H1 (cell line): ENCODE results near the gene NCAPD2. TPM values are rescaled to one million over a fixed set of nuclear protein-coding genes. Genes with fewer than 3 reads are reported as not detected.

Source experiments
- NRF1 ChIP-seq: IDR thresholded peaks from 2 replicates; pipeline ENCODE4 v1.6.1; 2011; ENCODE audit warnings: mild to moderate bottlenecking, low read depth, low read length, improper control_type of control experiment
- POLR2A ChIP-seq, 2 experiments: IDR thresholded peaks; 1 replicate in 1 of 2; 2 replicates in 1 of 2; pipeline ENCODE4 v1.6.1; 2011; ENCODE audit warnings: low read depth in 2 of 2, low read length in 2 of 2, mild to moderate bottlenecking in 2 of 2; ENCODE audit errors: control extremely low read depth in 1 of 2
- POLR2AphosphoS5 ChIP-seq: IDR thresholded peaks from 2 replicates; pipeline ENCODE4 v1.6.1; 2011; ENCODE audit warnings: low read depth, low read length
- SP1 ChIP-seq: IDR thresholded peaks from 2 replicates; pipeline ENCODE4 v1.6.1; 2011; ENCODE audit warnings: low read depth, low read length
- polyA plus RNA-seq, 7 experiments: library from polyadenylated mRNA; depleted of rRNA in 3 of 7; stranded (reverse) in 5 of 7; unstranded in 2 of 7; fragments of >200 nt in 5 of 7; fragments of 200-250 nt in 2 of 7; gene quantifications; 1 replicate in 5 of 7; 2 replicates in 1 of 7; 4 replicates in 1 of 7; pipeline versions ENCODE4 v1.2.1 to v1.2.3, GENCODE V29; 2011 to 2013; ENCODE audit warnings: missing spikeins in 2 of 7, mixed read lengths in 2 of 7
- total RNA-seq: library from RNA; stranded (reverse); fragmentation: NEBNext Ultra II Directional; extraction: Animal tissue kit (Norgen Biotek cat#: 25700); gene quantifications from 2 replicates; pipeline ENCODE4 v1.2.1, GENCODE V29; 2021
- TF ChIP-seq, protein P1 (sequence below): fragments of 300-600 bp; sonication (generic); IDR thresholded peaks from 2 replicates; pipeline ENCODE4 v1.7.1; 2012; ENCODE audit warnings: low read length, moderate library complexity, mild to moderate bottlenecking, inconsistent platforms; ENCODE audit not compliant: insufficient replicate concordance
- TF ChIP-seq, protein P2 (sequence below): IDR thresholded peaks from 2 replicates; pipeline ENCODE4 v1.6.1; 2011; ENCODE audit warnings: low read depth, mild to moderate bottlenecking, low read length; ENCODE audit not compliant: insufficient read depth
- TF ChIP-seq, protein P3 (sequence below), 3 experiments: IDR thresholded peaks; 1 replicate in 2 of 3; 2 replicates in 1 of 3; pipeline versions ENCODE4 v1.5.1 to v1.6.1; 2011; ENCODE audit warnings: low read length in 3 of 3, mild to moderate bottlenecking in 3 of 3, inconsistent platforms in 2 of 3, low read depth in 1 of 3, moderate library complexity in 1 of 3; ENCODE audit not compliant: insufficient read depth in 1 of 3; ENCODE audit errors: control extremely low read depth in 1 of 3

Gene NCAPD2
- total and polyA plus RNA-seq, 2 of the 8 experiments (the other 6 are each of a cell fraction or from before 2014, with no cell fraction given), result 55.8 to 132 TPM

DNA sequence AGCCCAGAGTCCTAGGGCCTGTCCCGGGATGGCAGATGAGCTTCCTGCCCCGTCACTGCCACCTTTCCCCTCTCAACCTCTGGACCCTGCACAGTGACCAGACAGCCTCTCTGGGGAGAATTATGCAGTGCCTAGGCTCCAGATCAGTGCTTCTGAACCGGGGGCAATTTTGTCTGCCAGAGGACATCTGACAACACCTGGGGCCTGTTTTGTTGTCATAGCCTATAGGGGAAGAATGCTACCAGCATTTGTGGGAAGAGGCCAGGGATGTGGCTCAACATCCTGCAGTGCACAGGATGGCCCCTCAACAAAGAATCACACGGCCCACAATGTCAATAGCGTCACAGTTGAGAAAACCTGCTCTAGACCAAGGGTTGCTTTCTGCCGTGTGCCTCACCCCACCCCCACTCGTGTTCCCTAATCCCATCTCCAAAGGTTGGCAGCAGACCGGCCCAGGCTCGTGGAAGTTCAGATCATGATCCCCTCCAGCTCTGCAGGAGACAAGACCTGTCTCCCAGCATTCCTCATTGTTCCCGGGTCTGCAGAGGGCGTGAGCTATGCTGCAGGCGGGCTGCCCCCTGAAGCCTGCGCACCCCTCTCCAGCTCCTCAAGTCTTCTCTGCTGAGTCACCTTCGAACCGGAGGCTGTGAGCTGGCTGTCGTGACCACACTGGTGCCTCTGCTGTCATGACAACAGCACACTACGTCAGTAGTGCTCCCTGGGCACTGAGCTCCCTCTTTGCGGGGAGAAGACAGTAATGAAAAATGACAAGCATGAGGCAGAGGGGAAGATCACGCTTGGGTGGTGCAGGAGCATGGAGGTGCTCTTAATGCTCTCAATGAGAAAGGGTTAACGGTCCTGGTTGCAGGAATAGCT, 38.4 kb downstream of the NCAPD2 start (continued):
- TF ChIP-seq, protein P1, sequence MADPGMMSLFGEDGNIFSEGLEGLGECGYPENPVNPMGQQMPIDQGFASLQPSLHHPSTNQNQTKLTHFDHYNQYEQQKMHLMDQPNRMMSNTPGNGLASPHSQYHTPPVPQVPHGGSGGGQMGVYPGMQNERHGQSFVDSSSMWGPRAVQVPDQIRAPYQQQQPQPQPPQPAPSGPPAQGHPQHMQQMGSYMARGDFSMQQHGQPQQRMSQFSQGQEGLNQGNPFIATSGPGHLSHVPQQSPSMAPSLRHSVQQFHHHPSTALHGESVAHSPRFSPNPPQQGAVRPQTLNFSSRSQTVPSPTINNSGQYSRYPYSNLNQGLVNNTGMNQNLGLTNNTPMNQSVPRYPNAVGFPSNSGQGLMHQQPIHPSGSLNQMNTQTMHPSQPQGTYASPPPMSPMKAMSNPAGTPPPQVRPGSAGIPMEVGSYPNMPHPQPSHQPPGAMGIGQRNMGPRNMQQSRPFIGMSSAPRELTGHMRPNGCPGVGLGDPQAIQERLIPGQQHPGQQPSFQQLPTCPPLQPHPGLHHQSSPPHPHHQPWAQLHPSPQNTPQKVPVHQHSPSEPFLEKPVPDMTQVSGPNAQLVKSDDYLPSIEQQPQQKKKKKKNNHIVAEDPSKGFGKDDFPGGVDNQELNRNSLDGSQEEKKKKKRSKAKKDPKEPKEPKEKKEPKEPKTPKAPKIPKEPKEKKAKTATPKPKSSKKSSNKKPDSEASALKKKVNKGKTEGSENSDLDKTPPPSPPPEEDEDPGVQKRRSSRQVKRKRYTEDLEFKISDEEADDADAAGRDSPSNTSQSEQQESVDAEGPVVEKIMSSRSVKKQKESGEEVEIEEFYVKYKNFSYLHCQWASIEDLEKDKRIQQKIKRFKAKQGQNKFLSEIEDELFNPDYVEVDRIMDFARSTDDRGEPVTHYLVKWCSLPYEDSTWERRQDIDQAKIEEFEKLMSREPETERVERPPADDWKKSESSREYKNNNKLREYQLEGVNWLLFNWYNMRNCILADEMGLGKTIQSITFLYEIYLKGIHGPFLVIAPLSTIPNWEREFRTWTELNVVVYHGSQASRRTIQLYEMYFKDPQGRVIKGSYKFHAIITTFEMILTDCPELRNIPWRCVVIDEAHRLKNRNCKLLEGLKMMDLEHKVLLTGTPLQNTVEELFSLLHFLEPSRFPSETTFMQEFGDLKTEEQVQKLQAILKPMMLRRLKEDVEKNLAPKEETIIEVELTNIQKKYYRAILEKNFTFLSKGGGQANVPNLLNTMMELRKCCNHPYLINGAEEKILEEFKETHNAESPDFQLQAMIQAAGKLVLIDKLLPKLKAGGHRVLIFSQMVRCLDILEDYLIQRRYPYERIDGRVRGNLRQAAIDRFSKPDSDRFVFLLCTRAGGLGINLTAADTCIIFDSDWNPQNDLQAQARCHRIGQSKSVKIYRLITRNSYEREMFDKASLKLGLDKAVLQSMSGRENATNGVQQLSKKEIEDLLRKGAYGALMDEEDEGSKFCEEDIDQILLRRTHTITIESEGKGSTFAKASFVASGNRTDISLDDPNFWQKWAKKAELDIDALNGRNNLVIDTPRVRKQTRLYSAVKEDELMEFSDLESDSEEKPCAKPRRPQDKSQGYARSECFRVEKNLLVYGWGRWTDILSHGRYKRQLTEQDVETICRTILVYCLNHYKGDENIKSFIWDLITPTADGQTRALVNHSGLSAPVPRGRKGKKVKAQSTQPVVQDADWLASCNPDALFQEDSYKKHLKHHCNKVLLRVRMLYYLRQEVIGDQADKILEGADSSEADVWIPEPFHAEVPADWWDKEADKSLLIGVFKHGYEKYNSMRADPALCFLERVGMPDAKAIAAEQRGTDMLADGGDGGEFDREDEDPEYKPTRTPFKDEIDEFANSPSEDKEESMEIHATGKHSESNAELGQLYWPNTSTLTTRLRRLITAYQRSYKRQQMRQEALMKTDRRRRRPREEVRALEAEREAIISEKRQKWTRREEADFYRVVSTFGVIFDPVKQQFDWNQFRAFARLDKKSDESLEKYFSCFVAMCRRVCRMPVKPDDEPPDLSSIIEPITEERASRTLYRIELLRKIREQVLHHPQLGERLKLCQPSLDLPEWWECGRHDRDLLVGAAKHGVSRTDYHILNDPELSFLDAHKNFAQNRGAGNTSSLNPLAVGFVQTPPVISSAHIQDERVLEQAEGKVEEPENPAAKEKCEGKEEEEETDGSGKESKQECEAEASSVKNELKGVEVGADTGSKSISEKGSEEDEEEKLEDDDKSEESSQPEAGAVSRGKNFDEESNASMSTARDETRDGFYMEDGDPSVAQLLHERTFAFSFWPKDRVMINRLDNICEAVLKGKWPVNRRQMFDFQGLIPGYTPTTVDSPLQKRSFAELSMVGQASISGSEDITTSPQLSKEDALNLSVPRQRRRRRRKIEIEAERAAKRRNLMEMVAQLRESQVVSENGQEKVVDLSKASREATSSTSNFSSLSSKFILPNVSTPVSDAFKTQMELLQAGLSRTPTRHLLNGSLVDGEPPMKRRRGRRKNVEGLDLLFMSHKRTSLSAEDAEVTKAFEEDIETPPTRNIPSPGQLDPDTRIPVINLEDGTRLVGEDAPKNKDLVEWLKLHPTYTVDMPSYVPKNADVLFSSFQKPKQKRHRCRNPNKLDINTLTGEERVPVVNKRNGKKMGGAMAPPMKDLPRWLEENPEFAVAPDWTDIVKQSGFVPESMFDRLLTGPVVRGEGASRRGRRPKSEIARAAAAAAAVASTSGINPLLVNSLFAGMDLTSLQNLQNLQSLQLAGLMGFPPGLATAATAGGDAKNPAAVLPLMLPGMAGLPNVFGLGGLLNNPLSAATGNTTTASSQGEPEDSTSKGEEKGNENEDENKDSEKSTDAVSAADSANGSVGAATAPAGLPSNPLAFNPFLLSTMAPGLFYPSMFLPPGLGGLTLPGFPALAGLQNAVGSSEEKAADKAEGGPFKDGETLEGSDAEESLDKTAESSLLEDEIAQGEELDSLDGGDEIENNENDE, result no peak
- no peak for TF ChIP-seq SP1
- no peak for TF ChIP-seq POLR2A (IDR thresholded peaks at IDR 0.05; ENCODE audit: control extremely low read depth in 1 of 2, low read depth in 2 of 2, low read length in 2 of 2)
- TF ChIP-seq POLR2AphosphoS5, result no peak; the same call in 1 of the 2 replicates
- no peak for TF ChIP-seq NRF1
- TF ChIP-seq, protein P2, sequence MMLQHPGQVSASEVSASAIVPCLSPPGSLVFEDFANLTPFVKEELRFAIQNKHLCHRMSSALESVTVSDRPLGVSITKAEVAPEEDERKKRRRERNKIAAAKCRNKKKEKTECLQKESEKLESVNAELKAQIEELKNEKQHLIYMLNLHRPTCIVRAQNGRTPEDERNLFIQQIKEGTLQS, result no peak
- TF ChIP-seq, protein P3, sequence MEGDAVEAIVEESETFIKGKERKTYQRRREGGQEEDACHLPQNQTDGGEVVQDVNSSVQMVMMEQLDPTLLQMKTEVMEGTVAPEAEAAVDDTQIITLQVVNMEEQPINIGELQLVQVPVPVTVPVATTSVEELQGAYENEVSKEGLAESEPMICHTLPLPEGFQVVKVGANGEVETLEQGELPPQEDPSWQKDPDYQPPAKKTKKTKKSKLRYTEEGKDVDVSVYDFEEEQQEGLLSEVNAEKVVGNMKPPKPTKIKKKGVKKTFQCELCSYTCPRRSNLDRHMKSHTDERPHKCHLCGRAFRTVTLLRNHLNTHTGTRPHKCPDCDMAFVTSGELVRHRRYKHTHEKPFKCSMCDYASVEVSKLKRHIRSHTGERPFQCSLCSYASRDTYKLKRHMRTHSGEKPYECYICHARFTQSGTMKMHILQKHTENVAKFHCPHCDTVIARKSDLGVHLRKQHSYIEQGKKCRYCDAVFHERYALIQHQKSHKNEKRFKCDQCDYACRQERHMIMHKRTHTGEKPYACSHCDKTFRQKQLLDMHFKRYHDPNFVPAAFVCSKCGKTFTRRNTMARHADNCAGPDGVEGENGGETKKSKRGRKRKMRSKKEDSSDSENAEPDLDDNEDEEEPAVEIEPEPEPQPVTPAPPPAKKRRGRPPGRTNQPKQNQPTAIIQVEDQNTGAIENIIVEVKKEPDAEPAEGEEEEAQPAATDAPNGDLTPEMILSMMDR (IDR thresholded peaks at IDR 0.05; ENCODE audit: control extremely low read depth in 1 of 3, insufficient read depth in 1 of 3, low read depth in 1 of 3, low read length in 3 of 3), result no peak
